DMS79 (cell line): ENCODE data around the gene KCNAB3.
A peak's percentile ranks its signal among the peaks of the same experiment; 100 is the strongest.

ENCODE experiments used
- DNase-seq: peaks from one replicate; lab custom pipeline; 2025; lab: John Stamatoyannopoulos, UW

KCNAB3 gene

GRCh38 chr17:7940034-7940433, 10.4 kb upstream of the KCNAB3 start:
- no peak for DNase-seq

GRCh38 chr17:7935859-7936258, 6.2 kb upstream of the KCNAB3 start:
- no peak for DNase-seq

GRCh38 chr17:7932949-7933348, 3.3 kb upstream of the KCNAB3 start:
- peak; percentile 23 for DNase-seq

- DNase-seq: no peak
Observed at GRCh38 chr17:7932483-7932891, 2.8 kb upstream of the KCNAB3 start.

GRCh38 chr17:7931709-7932482, 2.2 kb upstream of the KCNAB3 start, which contains the start of the genes CNTROB and TRAPPC1:
TSS of gene CNTROB (plus strand) at chr17:7932206. CDS start at chr17:7933080, 874 bp downstream.
TSS of gene TRAPPC1 (minus strand) at chr17:7931946. CDS start at chr17:7931829, 117 bp downstream.
- DNase-seq: peak; percentile 96

GRCh38 chr17:7930841-7931631, 1.4 kb upstream of the KCNAB3 start:
- no peak for DNase-seq

- DNase-seq: no peak
Observed at GRCh38 chr17:7927596-7927995, 2.1 kb downstream of the KCNAB3 start.

GRCh38 chr17:7922845-7923628, 6.6 kb downstream of the KCNAB3 start:
- peak; percentile 56 for DNase-seq

- DNase-seq: peak; percentile 28
Observed at GRCh38 chr17:7922269-7922844, 7.3 kb downstream of the KCNAB3 start.

- no peak for DNase-seq
Observed at GRCh38 chr17:7916808-7917207, 12.8 kb downstream of the KCNAB3 start.

GRCh38 chr17:7916385-7916682, 13.3 kb downstream of the KCNAB3 start:
- no peak for DNase-seq

- peak; percentile 98 for DNase-seq
Observed at GRCh38 chr17:7915611-7916384, 13.9 kb downstream of the KCNAB3 start, which contains the start of gene RNF227. TSS of gene RNF227 (minus strand) at chr17:7916289. CDS start at chr17:7916195, 94 bp downstream.

- no peak for DNase-seq
Observed at GRCh38 chr17:7915179-7915610, 14.5 kb downstream of the KCNAB3 start.

GRCh38 chr17:7912927-7913524, 16.6 kb downstream of the KCNAB3 start:
- DNase-seq: peak; percentile 59

GRCh38 chr17:7911116-7911515, 18.5 kb downstream of the KCNAB3 start:
- no peak for DNase-seq

GRCh38 chr17:7910711-7911110, 18.9 kb downstream of the KCNAB3 start:
- DNase-seq: no peak

GRCh38 chr17:7910281-7910680, 19.4 kb downstream of the KCNAB3 start:
- DNase-seq: no peak

- DNase-seq: no peak
Observed at GRCh38 chr17:7909089-7909488, 20.6 kb downstream of the KCNAB3 start.

- DNase-seq: peak; percentile 99
Observed at GRCh38 chr17:7903154-7904103, 26.2 kb downstream of the KCNAB3 start.

- DNase-seq: no peak
Observed at GRCh38 chr17:7897773-7898172, 31.9 kb downstream of the KCNAB3 start.
